Mammary epithelial cell (primary cell): ENCODE results near the gene CHN2.

Experiments
- EZH2 ChIP-seq: IDR thresholded peaks from 2 replicates; pipeline ENCODE4 v1.6.1; 2012; ENCODE audit warnings: low read length, inconsistent platforms, borderline replicate concordance
- TF ChIP-seq, protein P1 (sequence below), 2 donors: IDR thresholded peaks in 1 of 2; conservative IDR thresholded peaks in 1 of 2; 2 replicates each; pipeline ENCODE4 v1.5.1; 2011 to 2012; ENCODE audit warnings: inconsistent platforms in 2 of 2, low read length in 2 of 2, mild to moderate bottlenecking in 2 of 2, control low read depth in 1 of 2, low read depth in 1 of 2; ENCODE audit not compliant: insufficient read depth in 1 of 2; ENCODE audit errors: extremely low read depth in 1 of 2

DNA sequence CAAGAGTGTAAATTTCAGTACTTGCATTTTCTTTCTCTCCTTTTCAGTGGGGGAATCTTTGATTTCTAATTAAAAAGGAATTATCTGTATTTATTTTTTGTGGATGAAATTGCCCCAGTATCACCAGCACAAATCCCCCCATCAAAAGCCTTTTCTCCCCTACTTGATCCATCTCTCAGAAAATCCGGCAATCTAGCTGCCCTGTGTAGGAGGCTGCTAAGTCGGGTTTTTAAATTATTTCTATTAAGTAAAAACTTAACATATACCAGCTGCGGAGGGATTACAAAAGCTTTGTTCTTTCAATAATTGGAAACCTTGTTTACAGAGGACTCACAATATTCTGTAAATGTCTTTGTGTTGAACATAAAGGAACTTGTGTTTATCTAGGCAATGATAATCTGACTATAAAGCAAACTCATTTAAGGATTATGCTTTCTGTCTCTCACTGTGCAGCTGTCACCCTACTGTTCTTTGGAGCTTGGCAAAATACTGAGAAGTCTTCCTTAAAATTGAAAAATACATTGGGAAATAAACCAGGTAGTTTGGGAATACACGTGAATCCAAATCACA lies 191.7 kb downstream of the CHN2 start:
- TF ChIP-seq, protein P1, sequence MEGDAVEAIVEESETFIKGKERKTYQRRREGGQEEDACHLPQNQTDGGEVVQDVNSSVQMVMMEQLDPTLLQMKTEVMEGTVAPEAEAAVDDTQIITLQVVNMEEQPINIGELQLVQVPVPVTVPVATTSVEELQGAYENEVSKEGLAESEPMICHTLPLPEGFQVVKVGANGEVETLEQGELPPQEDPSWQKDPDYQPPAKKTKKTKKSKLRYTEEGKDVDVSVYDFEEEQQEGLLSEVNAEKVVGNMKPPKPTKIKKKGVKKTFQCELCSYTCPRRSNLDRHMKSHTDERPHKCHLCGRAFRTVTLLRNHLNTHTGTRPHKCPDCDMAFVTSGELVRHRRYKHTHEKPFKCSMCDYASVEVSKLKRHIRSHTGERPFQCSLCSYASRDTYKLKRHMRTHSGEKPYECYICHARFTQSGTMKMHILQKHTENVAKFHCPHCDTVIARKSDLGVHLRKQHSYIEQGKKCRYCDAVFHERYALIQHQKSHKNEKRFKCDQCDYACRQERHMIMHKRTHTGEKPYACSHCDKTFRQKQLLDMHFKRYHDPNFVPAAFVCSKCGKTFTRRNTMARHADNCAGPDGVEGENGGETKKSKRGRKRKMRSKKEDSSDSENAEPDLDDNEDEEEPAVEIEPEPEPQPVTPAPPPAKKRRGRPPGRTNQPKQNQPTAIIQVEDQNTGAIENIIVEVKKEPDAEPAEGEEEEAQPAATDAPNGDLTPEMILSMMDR (conservative IDR thresholded peaks at IDR 0.05 in 1 of 2, IDR thresholded peaks at IDR 0.05 in 1 of 2; ENCODE audit: extremely low read depth in 1 of 2, insufficient read depth in 1 of 2, low read depth in 1 of 2, low read length in 2 of 2) = no peak
- no peak for TF ChIP-seq EZH2
